HG03196 (cell line): Measurements from ENCODE around the gene ZNF277.
"Not testable (repeated sequence)": the region's sequence is repeated elsewhere in the genome, so short reads cannot be mapped to it uniquely, and the experiment has no call there.

Experiments used
- ATAC-seq: cut with Tn5 transposase; IDR thresholded peaks from one replicate; pipeline ENCODE4 v1.9.1; 2021; ENCODE audit not compliant: unreplicated experiment

ZNF277 gene

DNA sequence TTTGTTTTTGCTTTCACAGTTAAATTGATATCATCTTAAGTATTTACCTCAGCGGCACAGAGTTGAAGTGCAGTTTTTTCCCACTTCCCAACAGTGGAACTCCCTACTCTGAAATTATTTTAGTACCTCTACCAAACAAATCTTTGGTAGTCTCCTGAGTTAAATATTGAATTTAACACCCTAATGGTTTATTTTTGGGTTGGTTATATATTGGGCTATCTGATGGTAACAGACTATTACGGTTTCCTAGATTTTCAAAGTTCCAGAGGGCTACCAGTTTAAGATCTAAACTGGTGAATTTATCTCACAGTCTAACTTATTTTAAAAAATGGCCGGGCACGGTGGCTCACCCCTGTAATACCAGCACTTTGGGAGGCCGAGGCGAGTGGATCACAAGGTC lies 1.3 kb downstream of the ZNF277 start:
- ATAC-seq, result no peak

DNA sequence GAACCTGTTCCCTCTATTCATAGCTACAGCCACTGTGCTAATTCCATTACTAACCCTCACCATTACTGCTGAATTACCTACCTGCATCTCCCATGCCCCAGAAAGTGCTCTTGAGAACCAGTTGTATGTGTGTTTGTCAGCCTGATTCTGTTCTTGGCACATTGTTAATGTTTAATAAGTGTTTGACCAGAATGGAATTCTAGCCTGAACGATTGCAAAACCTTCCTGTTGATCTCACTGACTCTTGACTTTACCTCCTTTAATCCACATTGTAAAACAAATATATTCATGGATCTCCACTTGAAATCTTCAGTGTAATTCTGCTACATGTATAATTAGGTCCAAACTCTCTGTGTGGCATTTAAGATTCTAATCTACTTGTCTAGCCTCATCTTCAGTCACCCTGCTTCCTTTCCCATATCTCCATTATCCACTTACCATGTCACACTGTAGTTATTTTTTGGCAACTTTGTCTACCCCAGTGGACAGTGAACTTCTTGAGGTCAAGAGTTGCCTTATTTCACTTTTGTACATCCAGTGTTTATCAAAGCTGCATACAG lies 4.9 kb downstream of the ZNF277 start:
- ATAC-seq, result no peak

DNA sequence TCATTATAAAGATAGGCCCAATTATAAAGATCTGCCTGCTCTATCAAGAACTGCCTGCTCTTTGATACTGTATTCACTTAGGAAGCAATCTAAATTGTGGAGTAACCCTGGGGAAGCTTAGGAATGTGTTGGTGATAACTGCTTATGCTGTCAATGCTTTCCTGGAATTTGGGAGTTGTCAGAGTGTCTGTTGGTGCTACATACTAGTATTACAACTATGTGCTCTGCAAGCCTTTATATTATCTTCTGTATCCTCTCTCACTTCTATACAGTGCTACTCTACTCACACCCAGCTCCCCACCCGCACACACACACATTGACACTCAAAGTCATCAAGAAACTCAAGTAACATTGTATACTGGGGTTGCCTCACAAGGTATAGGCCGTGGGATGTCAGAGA lies 6.1 kb downstream of the ZNF277 start:
- ATAC-seq, result no peak

DNA sequence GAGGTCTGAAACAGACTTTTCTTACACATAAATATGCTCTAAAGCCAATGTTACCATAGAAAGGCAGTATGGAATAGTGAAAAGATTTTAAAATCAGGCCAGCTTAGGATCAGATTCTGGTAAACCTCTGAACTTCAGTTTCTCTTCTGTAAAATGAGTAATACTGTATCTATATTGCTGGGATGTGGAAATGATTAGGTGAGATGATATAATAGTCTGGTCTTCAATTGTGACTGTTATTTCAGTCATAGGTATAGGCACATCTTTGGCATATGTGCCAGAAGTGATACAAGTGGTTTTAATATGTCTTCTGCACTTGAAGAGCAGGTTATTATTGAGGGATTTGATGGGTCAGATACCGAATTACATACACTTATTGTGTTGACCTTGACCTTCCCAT lies 7.2 kb downstream of the ZNF277 start:
- no peak for ATAC-seq

DNA sequence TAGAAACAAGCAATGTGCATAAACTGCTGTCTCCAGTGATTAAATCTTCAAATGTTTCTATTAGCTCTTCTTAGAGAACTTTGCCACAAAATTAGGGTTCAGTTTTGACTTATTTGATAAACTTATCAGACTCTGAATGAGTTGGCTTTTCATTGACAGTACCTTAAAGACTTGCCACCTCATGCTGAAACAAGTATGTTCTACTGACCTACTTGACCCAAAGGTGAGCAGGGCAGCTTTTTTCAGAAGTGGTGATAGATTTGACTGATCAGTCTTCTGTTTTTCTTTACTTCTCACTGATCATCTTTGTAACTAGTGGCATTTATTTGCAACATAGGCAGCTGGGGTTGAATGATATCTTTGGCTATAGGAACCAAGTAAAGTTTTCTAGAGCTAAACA lies 7.8 kb downstream of the ZNF277 start:
- ATAC-seq, result no peak

DNA sequence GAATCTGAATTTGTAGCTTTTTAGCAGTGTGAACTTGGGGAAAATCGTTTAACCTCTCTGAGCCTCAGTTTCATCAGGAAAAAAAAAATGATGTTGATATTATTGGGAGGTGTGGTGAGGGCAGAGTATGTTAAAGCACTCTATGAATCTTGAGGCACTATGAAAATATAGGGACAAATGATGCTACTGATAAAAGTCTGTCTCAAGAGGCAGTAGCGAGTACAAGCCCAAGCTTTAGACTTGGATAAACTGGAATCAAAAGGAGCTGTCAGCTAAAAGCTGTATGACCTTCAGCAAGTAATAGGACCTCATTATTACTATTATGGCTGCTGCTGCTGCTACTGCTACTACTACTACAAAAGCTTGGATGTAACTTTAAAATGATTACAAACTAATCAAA lies 8.4 kb downstream of the ZNF277 start:
- no peak for ATAC-seq

DNA sequence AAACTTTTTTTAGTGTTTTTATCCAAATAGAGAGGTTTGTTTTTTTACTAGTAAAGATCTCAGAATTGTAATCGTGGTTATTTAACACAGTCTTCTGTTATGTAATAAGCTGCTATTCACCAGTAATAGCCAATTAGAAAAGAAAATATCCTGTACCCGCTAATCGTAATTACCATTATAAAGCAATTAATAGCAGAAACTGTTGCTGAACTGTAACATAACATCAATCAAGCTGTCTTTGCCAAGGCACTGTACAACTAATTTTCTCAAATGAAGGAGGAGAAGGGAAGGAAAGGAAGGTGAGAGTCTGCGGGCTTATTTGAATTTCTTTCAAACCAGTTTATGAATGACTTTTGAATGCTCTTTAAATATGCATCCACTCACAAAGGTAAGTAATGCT lies 9.3 kb downstream of the ZNF277 start:
- no peak for ATAC-seq

DNA sequence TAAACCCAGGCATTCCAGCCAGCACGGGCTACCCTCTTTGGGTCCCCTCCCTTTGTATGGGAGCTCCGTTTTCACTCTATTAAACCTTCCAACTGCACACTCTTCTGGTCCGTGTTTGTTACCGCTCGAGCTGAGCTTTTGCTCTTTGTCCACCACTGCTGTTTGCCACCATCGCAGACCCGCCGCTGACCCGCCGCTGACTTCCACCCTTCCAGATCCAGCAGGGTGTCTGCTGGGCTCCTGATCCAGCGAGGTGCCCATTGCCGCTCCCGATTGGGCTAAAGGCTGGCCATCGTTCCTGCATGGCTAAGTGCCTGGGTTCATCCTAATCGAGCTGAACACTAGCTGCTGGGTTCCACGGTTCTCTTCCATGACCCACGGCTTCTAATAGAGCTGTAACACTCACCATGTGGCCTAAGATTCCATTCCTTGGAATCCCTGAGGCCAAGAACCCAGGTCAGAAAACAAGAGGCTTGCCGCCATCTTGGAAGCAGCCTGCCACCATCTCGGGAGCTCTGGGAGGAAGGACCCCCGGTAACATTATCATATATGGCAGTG lies 14.5 kb downstream of the ZNF277 start:
- no peak for ATAC-seq

DNA sequence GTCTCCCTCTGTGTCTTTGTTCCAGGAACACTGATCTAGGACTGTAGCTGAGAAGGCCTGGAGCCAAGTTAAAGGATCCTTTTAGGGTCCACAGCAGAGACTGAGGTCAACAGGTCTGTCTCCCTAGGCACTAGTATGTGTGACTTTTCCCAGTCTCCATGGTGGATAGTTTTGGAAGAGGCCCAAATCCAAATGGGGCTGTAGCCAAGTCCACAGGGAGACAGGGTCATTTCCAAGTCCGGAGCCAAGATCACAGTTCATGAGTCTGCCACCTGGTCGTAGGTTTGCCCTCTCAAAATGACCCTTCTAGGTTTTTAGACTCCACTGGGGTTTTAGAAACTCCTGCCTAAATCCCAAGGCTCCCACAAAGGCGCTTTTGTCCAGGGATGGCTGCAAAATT lies 16.8 kb downstream of the ZNF277 start:
- ATAC-seq, result no peak

DNA sequence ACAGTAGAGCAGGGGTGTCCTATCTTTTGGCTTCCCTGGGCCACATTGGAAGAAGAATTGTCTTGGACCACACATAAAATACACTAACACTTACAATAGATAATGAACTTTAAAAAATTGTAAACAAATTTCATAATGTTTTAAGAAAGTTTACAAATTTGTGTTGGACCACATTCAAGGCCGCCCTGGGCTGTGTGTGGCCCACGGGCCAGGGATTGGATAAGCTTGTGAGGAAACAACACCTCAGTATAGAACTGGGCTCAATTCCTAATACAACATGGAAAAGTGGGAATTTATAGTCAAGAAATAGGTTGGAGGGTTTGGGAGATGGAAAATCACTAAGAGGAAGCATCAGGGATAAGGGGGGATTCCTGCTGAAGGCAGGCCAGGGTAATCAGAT lies 17.7 kb downstream of the ZNF277 start:
- no peak for ATAC-seq

DNA sequence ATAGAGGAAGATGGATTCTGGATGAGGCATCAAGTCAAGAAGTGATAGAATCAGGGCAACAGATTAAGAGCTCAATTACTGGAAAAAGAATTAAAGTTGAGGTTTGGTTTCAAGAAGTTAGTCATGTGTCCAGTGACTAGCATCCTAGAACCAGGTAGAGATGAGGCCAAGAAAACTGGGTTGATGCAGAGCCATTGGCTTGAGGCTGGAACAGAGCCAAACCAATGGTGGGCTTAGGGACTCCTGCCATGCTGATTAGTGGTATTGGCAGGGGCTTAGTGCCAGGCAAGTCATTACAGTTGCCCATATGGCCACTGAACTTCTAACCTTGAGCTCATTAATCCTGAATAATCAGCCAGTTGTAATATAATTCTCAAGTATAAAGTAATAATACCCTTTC lies 18.5 kb downstream of the ZNF277 start:
- no peak for ATAC-seq

DNA sequence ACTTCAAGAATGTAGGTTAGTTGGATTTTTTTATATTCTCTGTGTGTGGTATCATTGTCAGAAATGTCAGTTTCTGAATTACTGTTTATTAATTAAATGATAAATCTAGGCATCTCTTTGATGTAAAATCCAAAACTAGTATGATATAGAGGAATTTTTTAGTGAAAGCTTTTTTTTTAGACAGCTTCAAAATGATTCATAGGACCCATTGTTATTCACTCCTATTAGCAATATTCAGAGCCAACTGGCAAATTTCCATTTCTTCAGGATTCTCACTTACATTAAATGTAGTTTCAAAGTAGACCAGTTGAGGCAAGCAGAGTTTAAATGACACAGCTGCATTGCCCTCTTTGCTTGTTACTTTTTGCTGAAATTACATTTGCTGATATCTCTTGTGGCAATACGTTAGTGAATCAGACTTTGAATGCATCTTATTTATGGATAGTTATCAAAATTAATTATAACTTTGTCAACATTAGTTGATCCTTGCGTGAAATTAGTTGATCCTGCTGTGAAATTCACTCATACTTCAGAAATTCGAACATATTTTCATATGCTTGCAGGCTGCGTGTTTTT lies 20.3 kb downstream of the ZNF277 start:
- no peak for ATAC-seq

DNA sequence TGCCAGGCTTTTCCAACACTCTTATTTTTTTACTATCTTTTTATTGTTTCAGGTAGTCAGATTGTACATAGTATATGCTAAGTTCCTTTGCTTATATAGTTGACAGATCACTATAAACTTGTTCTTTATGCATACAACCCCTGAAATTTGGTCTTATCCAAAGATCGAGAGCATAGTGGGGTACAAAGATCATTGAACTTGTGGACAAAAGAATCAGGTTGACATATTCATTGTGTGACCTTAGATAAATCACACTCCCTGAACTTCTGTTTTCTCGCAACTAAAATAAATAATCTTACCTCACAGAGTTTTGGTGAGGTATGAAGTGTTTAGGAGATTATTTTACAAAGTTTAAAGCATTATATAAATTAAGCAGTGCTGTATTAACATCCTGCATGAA lies 22.1 kb downstream of the ZNF277 start:
- no peak for ATAC-seq

DNA sequence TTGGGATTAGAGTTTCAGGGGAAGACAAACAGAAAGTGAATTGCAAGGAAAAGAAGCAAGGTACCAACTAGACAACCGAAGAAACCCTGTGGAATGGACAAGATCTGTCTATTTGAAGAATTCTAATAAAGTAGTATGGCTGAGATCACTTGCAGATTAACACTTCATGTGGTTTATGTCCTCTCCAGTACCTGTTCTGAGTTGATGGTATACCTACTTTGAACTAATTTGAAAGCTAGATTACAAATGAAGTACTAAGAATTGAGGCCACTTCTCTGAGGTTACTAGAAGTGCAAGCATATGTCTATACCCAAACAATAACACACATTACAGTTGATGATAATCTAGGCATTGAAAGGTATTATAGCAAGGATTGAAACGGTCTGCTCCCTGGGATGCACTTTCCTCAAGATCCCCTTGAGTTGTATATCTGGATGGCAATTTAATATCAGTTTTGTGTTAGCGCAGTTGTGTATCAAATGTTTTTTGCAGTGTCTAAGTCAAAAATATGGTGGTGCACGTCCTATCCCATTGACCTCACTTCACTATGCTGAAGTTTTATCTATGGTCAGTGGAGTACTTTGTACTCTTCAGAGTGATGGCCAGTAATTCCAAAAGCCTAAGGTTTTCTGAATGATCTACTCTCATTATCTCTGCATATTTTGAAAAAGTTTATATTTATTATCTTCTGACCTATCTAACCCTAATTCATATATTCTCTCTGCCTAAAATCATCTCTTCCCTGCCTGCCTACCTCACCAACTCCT lies 25.9 kb downstream of the ZNF277 start:
- ATAC-seq, result no peak

DNA sequence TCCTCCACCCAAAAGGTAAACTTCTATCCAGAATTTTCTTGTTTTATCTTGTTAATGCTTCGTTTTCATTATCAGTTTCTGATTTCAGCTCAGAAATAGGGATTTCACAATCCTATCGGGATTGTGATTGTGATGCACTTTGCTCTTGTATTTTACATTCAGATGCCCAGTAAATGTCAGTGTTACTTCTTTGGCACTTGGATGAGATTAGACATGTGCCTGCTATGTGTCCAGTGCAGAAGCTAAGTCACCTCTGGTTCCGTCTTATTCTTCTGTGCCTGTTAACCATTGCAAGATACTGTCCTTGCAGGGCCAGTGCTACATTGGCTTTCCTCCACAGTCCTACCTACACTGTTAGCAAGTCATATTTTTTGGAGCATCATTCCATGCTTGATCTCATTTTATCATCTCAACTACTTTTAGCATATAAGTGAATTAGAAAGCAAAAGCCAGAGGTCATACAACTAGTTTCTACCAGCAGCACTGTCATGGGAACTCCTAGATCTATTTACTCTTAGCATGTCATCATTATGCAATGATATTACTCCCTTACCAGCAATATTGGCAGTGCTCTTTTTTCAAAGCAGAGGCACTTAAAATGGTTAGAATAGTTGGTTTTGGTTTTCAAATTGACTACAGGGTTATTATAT lies 26.7 kb downstream of the ZNF277 start:
- no peak for ATAC-seq

DNA sequence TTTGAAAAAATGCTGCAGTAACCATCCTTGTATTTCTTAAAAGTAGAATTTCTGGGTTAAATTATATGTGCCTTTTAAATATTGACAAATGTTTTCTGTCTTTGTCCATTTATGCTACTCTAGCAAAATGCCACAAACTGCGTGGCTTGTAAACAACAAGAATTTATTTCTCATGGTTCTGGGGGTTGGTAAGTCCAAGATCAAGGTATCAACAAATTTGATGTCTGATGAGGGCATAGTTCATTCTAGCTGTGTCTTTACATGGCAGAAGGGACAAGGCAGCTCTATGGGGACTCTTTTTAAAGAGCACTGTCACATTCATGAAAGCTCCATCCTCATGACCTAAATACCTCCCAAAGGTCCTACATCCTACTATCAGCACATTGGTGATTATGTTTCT lies 27.7 kb downstream of the ZNF277 start:
- no peak for ATAC-seq

DNA sequence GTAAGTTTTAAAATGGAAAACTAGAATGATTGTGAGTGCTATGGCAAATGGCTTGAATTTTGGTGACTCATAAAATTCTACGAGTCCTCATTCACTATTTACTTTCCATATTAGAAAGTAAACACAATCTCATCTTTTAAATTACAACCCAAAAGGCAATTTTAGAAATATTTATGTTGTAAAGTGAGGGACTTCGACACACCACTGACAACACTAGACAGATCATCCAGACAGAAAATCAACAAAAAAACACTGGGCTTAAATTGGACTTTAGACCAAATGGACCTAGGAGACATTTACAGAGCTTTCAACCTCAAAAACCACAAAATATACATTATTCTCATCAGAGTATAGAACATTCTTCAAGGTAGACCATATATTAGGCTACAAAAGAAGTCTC lies 30.1 kb downstream of the ZNF277 start:
- no peak for ATAC-seq

DNA sequence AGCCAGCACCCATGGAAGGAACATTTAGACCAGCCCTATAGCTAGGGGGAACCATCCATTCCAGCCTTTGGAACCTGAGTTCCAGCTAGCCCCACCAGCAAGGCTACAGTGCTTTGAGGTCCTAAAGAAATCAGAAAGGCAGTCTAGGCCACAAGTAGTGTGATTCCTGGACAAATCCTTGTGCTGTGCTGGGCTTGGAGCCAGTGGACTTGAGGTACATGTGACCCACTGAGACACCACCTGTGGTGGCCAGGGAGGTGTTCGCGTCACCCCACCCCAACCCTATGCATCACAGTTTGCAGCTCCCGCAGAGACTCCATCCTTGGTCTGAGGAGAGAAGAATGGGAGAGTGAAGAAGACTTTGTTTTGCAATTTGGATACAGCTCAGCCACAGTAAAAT lies 31.8 kb downstream of the ZNF277 start:
- ATAC-seq, result no peak

DNA sequence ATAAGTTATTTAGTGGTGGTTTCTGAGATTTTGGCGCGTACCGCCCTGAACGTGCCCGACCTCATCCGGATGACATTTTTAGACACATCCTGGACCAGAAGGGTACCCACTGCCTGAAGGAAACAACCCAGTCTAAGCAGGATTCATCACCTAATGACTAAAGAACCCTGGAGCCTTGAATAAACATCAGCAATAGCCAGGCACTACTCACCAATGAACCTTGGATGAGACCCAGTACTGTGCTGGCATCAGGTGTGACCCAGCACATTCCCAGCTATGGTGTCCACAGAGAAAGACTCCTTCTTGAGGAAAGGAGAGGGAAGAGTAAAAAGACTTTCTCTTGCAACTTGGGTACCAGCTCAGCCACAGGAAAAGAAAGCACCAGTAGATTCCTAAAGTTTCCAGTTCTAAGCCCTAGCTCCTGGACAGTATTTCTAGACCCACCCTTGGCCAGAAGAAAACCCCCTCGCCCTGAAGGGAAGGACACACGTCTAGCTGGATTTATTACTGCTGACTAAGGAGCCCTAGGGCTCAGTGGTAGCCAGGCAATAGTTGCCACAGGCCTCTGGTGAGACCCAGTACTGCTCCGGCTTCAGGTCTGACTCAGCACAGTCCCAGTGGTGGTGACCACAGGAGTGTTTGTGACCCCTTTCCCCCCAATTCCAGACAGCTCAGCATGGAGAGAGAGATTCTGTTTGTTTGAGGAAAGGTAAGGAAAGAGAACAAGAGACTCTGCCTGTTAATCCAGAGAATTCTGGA lies 32.5 kb downstream of the ZNF277 start:
- no peak for ATAC-seq

DNA sequence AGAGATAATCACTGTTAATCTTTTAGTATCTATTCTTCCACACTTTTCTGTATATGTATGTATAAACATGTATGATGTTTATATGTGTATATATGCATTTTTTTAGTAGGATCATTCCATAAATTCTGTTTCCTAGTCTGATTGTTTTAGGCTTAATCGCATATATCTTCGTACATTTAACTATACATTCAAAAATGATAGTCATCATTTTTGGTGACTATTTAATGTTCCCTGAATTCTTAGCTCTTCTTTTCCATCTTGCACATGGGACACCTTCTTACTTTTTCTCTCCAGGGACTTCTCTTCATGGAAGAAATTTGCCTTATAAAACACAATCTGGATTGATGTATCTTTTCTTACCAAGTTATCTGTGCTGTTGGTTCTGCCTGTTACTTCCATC lies 42.1 kb downstream of the ZNF277 start:
- ATAC-seq, result no peak

DNA sequence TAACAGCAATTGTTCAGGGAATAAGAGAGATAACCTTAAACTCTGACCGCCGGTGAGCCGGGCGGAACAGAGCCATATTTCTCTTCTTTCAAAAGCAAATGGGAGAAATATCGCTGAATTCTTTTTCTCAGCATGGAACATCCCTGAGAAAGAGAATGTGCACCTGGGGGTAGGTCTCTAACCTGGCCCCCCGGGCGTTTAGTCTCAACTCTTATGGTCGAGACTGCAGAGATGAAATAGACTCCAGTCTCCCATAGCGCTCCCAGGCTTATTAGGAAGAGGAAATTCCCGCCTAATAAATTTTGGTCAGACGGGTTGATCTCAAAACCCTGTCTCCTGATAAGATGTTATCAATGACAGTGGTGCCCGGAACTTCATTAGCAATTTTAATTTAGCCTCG lies 43.5 kb downstream of the ZNF277 start:
- ATAC-seq, result not testable (repeated sequence)
